Right lobe of liver (tissue), 4 donors: ENCODE data around the gene GLIS2.

ENCODE experiments used
- CTCF ChIP-seq, 4 donors: fragments of 200-600 bp in 3 of 4; fragments of 450-650 bp in 1 of 4; IDR thresholded peaks; one replicate each; pipeline versions ENCODE4 v1.5.1 to v1.8.0; 2016 to 2022; ENCODE audit warnings: antibody characterized with exemption in 4 of 4, mild to moderate bottlenecking in 2 of 4
- POLR2A ChIP-seq: fragments of 450-650 bp; IDR thresholded peaks from one replicate; pipeline ENCODE4 v1.6.1; 2017; ENCODE audit warnings: antibody characterized with exemption, mild to moderate bottlenecking
- donor health status: DM: no; HTN: no; CAD: no.
- donor health status: DM: no; HTN: no; CAD: no.
- donor health status: DM: no; HTN: yes; CAD: no.

DNA sequence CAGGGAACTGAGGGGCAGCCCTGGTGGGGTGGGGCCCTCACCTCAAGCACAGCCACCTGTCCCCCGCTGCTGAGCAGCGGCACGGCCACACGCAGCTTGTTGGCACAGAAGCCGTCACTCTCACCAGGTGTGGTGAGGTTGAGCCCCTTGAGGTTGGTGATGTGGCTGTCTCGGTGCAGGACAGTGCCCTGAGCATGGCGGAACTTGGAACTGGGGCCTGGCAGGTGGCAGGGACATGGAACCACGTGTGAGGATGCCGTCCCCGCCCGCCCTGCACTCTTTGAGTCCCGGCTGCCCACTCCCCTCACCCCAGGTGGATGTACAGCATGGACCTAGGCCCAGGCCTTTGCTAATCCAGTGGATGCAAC lies 46.1 kb downstream of the GLIS2 start:
- TF ChIP-seq CTCF (IDR thresholded peaks at IDR 0.05): no peak
- TF ChIP-seq POLR2A: no peak
